ENCODE results near the gene ETV4.
A peak's percentile ranks its signal among the peaks of the same experiment; 100 is the strongest.

The ETV4 gene

GRCh38 chr17:43546319-43547188 lies at the start of gene ETV4:
Gene ETV4 (minus strand): TSS chr17:43546340. CDS start chr17:43545617, 723 bp downstream.
- peak; percentile 96 for DNase-seq

GRCh38 chr17:43595466-43595865 lies 49.3 kb upstream of the ETV4 start:
- no peak for DNase-seq

- no peak for DNase-seq
Measured at GRCh38 chr17:43591779-43592562, 45.8 kb upstream of the ETV4 start.

- no peak for DNase-seq
Measured at GRCh38 chr17:43591001-43591400, 44.9 kb upstream of the ETV4 start.

- DNase-seq, result no peak
Measured at GRCh38 chr17:43588664-43589435, 42.7 kb upstream of the ETV4 start.

- DNase-seq, result no peak
Measured at GRCh38 chr17:43588121-43588520, 42.0 kb upstream of the ETV4 start.

GRCh38 chr17:43587647-43588046 lies 41.5 kb upstream of the ETV4 start:
- DNase-seq, result peak; percentile 20

GRCh38 chr17:43584666-43585102 lies 38.5 kb upstream of the ETV4 start:
- DNase-seq, result peak; percentile 20

- no peak for DNase-seq
Measured at GRCh38 chr17:43583332-43583731, 37.2 kb upstream of the ETV4 start.

GRCh38 chr17:43581613-43582012 lies 35.5 kb upstream of the ETV4 start:
- no peak for DNase-seq

GRCh38 chr17:43581130-43581529 lies 35.0 kb upstream of the ETV4 start:
- DNase-seq, result no peak

- no peak for DNase-seq
Measured at GRCh38 chr17:43579566-43580140, 33.5 kb upstream of the ETV4 start.

GRCh38 chr17:43578699-43579565 lies 32.8 kb upstream of the ETV4 start:
- DNase-seq, result no peak

- DNase-seq, result no peak
Measured at GRCh38 chr17:43578404-43578698, 32.2 kb upstream of the ETV4 start.

GRCh38 chr17:43577664-43578403 lies 31.7 kb upstream of the ETV4 start:
- no peak for DNase-seq

GRCh38 chr17:43576563-43577229 lies 30.6 kb upstream of the ETV4 start:
- peak; percentile 85 for DNase-seq

- DNase-seq, result no peak
Measured at GRCh38 chr17:43574896-43575525, 28.9 kb upstream of the ETV4 start.

- DNase-seq, result no peak
Measured at GRCh38 chr17:43574348-43574747, 28.2 kb upstream of the ETV4 start.

GRCh38 chr17:43573579-43574321 lies 27.6 kb upstream of the ETV4 start:
- DNase-seq, result no peak
